Fibroblast of skin of scalp (primary cell): Measurements from ENCODE around the gene HEG1.
"Not testable (repeated sequence)": the region's sequence is repeated elsewhere in the genome, so short reads cannot be mapped to it uniquely, and the experiment has no call there.

Source experiments
- DNase-seq: peaks from one replicate; pipeline ENCODE4 v3.0.0-alpha.2; 2013

Gene HEG1

DNA sequence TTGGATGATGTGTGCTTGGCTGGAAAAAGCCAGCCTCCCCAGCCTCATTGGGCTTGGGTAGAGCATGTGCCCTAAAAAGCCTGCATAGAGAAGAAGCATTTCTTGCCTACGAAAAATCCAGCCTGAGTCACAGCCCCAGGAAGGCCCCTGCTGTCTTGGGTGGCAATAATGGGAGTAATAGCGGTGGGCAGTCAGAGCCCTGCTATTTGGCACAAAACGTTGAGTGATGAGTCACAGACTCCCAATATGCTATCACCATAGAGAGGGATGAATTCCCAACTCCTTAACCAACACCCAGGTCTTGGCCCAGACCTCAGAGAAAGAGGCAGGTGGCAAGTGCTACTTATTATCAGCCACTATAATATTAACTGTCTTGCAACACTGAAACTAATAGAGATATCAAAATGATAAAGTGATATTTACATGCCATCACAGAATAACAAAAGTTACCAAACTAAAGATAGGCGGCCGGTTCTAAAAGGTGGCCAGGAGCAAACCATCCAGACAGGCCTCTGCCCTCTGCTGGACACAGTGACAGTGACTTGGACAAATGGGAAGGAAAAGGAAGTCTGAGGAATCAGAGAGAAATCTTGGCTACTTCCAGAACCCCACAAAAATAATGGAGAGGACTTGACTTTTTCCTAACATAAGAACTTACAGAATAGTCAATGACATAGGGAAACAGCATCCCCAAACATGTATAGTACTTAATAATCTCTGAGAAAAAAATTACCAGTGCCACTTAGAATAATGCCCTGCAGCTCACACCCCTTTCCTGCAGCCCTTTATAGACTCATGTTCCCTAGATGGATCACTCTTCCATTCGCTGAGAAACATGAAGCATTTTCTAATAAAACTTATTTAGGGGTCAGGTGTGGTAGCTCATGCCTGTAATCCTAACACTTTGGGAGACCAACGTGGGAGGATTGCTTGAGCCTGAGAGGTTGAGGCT is 69.3 kb downstream of the HEG1 start:
- DNase-seq = peak; percentile 93

DNA sequence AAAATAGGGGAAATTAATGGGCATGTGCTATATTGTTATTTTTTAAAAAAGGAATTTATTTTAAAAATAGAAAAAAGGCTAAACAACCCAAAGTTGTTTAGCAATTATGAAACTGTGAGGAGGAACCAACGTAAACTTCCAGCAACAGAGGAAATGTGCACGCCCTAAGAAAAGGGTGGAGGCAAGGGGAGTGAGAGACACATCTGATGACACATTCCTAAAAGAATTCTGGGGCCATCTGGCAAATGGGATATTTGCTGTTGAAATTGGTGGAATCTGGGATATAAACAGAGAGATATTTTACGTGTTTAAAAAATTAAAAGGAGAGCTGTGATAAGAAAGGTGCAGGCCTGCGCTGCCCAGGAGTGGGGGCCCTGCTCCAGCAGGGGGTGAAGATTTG is 70.4 kb downstream of the HEG1 start:
- DNase-seq = peak; percentile 81

DNA sequence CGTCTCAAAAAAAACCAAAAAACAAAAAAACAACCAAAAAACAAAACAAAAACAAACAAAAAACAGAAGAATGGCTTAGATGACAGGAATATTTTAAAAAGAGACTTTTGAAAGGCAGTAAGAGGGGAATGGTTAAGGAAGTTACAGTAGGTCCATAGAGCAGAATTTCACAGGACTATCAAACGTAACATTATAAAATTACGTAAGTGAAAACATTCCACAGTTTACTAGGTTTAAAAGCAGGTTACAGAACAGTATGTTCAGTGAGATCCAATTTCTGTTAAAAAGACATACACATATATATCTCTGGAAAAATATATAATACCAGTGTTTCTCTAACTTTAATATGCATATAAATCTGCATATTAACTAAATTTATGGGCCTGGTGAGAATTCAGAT is 71.0 kb downstream of the HEG1 start:
- DNase-seq = no peak

DNA sequence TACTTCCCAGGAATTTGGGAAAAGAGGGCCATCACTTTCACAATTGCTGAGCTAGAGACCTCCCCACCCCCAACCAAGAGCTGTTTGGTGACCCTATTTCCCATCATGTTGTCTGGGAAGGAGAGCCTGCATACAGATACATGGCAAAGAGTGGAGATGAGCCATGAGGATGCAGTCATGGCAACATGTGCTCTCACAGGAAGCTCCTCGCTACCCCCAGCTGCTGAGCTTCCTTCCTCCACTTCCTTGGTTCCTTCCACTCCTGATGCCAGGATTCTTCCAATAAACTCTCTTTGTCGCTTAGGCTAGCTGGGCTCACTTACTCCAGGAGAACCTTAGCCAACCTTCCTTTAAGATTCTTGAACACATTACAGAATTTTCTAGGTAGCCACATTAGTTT is 72.9 kb downstream of the HEG1 start:
- no peak for DNase-seq

DNA sequence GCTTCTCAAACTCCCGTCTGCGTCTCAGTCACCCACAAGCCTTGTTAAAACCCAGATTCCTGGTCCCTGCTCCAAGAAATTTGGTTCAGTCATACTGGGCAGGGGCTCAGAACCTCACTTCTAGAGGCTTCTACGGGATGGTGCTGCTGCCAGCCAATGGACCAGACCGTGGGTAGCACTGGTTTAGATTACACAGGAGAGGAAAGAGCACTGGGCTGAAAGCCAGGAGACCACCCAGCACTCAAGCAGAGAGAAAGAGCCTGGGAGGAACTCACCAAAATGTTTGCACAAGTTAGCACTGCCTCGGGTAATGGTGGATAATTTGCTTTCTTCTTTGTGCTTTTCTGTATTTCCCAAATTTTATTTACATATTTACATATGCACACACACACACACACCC is 74.3 kb downstream of the HEG1 start:
- no peak for DNase-seq

DNA sequence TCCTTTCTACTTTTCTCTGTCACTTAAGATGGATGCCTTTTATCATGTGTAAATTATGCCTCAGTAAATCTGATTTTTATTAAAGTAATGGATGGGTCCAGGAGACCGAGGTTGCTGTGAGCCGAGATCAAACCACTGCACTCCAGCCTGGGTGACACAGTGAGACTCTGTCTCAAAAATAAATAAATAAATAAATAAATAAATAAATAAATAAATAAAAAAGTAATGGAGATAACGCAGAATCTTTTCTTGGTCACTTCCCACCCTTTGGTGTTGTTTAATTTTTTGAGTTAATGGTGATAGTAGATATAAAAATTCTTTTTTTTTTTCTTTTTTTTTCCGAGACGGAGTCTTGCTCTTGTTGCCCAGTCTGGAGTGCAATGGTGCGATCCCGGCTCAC is 77.2 kb downstream of the HEG1 start:
- no peak for DNase-seq

DNA sequence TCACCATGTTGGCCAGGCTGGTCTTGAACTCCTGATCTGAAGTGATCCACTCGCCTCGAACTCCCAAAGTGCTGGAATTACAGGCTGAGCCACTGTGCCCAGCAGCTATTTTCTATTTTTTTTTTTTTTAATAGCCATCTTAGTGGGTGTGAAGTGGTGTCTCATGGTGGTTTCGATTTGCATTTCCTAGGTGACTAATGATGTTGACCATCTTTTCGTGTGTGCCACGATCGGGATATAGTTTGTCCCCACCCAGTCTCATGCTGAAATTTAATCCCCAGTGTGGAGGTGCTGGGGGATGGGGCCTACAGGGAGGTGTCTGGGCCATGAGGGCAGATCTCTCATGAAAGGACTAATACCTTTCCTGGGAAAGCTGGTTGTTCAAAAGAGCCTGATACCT is 79.4 kb downstream of the HEG1 start:
- no peak for DNase-seq

DNA sequence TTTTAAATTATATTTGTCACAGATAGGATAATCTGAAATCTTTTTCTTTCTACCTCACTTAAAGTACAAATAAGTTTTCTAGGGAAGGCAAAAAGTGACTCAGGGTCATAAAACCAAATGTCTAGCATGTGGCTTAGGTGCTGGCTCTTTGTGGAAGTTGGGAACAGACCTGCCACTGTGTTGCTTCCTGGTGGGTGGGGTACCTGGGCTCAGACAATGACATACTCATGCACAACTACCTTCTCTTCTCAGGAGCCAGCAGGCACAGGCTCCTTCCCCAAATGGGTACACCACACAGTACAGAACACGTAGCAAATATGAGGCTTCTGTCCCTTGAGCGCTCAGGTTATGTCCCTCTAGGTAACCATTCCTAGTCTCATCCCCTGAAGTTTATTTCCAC is 81.1 kb downstream of the HEG1 start:
- DNase-seq = no peak

DNA sequence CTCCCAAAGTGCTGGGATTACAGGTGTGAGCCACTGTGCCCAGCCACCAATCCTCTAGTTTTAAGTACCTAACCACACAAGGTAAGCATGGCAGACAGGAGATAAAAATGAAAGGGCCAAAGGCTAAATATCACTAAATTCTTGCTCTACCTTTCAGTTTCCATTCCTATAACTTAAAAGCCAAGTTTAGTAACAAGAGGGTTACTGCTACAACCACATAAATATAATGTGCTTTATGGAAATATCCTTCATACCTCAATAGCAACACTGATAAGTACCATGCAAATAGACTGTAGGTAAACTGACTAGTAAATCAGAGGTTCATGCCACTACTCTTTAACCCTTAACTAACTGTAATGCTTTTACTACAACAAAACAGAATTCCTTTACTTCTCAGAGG is 82.5 kb downstream of the HEG1 start:
- DNase-seq = no peak

DNA sequence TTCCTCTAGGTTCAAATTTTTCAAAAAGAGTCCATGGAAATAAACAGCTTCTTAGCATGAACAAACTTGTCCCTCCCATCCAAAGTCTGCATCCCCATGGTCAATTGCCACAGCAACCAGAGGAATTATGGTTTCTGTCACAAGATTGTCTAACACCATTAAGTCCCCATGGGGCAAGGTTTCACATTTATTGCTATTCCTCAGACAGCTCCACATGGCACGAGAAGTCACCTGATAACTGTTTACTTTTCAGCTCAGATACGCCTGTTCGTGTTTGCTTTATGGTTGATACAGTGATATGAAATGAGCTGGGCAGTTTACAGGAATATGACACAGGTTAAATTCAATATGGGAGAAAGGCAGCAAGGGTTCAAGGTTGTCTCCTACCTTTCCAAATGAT is 83.3 kb downstream of the HEG1 start:
- no peak for DNase-seq

DNA sequence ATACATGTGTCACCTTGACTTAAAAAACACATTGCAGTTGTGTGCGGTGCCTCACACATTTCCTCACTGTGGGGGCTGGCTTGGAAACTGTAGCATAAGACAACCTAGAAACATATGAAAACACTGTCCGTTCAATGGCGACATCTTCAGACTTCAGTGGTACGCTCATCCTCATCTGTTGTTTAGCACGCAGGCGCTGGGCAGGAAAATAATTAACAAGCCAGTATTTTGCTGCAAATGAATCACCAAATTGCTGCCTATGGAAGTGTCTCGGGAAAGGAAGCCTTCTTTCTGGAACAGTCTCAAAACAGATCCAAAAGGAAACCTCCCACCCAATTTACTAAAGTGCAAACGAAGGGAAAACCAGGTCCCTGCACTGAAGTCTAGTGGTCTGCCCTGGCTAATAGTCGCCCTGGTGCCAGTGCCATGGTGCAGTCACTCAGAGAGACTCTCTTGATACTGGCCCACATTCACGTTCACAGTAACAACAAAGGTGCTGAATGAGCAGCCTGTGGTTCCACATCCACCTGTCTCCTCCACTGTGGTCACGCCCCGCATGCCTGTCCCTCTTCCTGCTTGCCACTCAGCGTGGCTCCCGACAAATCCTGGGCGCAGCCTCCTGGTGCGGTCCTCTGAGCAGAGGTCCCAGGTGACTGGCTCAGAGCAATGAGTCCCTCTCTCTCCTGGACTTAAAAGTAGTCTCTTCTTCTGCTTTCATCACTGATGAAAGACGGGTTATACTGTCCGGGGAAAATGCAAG is 85.7 kb downstream of the HEG1 start:
- DNase-seq = no peak

DNA sequence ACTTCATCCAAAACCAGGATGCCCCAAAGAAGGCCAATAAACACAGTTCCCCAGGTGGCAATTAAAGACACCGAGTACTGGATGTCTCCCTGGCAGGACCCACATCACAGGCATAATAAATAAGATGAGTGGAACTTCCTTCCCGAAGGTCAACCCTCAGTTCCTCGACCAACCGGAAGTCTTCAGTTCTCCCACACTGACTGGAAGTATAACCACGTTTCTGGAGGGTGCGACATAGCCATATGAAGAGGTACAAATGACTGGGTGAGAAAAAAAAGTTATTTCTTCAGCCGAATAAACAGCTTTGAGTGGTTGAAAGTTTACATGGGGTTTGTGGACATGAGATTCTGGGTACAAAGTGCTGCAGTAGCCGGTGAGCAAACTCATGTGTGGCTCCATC is 86.6 kb downstream of the HEG1 start:
- DNase-seq = no peak

DNA sequence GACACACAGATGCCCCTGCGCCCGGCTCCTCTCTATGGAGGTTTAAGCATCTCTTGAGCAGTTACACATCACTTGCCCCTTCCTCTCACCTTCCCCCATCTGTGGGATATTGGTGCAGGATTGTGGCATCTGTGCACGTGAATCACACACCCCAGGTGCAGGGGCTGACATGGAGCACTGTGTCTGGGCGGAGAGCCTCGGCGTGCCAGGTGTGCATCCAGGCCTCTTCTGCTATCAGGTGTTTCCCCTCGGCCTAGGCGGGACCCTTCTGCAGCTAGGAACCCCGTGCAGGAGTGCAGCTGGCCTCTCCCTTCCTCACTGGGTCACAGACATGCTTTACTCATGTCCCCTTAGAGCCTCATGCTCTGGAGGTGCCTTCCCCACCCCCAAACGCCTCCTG is 87.8 kb downstream of the HEG1 start:
- DNase-seq = no peak

DNA sequence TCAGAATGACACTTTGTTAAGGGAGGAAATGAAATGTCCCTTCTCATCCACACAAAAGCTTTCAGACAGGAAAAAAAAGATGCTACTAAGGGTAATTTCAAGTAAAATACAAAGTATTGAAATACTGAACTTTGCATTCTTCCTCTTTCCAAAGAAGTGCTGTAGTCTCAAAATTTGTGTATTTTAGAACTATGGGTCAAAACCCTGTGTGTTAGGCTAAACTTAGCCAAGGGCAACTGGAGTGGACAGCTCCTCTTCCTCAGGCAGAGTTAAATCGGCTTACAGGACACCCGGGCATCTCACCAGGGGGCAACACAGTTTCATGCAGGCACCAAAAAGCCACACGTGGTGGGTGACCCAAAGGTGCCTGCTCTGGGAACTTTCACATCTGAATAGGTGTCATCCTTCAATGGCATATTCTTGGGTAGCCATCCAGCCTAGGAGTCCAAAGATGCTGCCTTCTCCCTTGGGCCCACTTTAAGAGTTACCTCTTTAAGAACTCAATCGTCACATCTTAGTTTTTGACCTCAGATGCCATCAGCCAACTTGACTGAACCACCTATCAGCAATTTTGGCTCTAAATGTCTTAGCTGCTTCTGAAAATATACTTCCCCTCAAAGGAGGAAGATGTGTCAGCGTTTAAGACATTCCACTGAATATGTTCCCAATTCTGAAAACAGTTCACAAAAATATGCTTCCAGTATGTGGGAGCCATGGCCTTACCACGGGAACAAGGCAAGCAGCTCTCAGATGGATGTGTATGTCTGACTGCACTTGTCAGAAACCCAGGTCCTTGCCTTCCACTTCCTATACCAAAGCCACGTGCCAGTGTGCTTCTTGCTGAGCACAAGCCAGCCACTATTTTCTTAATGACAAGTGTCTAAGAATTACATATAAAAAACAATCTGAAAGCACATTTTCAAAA is 89.0 kb downstream of the HEG1 start:
- no peak for DNase-seq

DNA sequence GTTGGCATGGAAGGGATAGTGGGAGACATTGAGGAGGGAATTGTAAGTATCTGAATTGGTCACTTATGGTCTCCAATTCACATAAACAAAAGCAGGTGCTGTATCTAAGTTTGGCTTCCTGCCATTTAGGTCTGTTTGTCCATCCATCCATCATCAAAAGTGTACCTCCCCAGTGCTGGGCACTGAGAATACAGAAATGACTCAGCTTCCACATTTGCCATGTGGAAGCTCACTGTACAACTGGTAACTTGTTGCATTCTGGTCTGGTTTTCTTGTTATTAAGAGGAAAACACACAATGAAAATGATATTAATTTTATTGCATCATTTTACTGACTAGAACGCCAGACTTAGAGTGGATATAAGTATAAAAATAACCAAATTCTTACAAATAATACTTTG is 90.4 kb downstream of the HEG1 start:
- DNase-seq = no peak

DNA sequence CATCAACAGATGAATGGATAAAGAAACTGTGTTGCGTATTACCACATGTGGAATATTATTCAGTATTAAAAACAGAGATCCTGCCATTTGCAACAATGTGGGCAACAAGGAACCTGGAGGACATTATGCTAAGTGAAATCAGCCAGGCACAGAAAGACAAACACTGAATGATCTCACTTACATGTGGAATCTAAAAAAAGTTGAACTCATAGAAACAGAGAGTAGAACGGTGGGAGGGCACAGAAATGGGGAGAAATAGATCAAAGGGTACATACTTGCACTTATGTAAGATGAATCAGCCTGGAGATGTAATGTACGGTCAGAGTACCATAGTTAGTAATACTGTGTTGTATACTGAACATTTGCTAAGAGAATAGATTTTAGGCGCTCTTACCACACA is 91.4 kb downstream of the HEG1 start:
- DNase-seq = peak; percentile 29

DNA sequence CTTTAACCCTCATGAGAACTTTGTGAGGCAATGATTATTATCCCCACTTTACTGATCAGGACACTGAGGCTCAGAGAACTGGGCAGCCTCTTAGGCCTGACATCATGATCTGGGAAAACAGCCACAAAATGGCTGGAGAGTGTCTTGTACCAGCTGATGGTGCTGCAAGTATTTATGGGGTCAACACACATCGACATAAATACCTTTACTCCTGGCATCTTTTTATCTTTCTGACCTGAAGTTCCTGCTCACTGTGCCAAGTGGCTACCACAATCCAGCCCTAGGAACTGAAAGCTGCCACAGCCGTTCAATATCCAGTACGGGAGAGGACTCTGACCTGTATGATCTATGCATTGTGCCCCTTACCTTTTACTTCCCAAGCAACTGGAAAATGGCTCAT is 92.0 kb downstream of the HEG1 start:
- no peak for DNase-seq

DNA sequence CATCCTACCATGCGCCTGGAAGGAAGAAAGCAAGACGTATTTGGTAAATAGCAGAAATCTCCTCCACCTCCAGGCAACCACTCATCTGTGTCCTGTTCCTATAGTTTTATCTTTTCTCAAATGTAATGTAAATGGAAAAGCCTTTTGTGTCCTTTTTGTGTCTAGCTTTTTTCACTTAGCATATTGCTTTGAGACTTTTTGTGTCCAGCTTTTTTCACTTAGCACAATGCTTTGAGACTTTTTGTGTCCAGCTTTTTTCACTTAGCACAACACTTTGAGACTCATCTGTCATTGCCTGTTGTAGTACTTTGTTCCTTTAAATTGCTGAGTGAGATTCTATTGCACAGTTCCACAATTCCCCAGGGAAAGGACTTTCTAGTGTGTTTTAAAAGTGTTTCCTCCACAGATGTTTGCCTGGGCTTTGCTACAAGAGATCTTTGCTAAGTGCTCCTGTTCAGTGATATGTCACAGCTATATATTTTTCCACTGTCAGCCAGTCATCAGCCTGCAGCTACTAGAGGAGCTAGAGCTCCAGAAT is 93.3 kb downstream of the HEG1 start:
- peak; percentile 50 for DNase-seq

DNA sequence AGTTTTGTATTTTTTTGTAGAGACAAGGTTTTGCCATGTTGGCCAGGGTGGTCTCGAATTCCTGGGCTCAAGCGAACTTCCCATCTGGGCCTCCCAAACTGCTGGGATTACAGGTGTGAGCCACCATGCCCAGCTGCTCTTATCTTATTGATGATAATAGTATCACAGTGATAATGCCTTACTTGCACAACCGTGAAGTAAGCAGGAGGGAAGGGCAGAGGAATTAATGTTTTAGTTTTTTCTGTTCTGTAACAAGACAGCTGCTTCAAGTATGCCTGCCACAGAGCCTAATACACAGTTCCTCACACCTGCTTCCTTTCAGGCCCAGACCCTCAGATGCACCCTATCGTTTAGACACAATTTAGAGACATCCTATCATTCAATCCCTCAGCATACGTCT is 95.1 kb downstream of the HEG1 start:
- no peak for DNase-seq

DNA sequence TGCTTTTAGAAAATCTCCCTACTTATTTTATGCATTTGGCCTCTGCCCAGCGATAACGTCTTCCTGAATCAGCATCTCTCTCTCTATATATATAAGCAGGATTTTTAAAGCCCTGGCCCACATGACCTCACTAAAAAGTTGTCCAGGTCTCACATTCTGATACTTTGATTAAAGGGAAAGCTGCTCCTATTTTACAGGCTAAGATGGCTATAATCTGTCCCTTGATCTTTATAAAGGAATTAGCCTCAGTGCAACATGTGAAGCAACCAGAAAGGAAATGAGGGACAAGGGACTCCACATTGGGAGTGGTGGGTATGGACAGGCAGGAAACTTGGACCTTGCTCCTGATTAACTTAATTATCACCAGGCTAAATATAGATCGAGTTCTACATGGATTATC is 95.7 kb downstream of the HEG1 start:
- no peak for DNase-seq

DNA sequence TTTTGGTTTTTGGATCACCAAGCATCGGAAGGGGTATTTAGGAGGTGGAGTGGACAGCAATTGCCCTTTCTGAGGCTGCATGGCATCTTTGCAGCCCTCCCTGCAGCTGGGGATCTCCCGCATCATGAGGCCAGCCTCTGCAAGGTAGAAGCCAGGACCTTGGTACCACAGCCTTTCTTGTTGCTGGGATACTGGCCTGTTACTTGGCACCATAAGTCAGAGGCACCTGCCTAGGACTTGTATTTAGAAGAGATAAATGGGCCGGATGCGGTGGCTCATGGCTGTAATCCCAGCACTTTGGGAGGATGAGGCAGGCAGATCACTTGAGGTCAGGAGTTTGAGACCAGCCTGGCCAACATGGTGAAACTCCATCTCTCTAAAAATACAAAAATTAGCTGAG is 97.8 kb downstream of the HEG1 start:
- DNase-seq = not testable (repeated sequence)

DNA sequence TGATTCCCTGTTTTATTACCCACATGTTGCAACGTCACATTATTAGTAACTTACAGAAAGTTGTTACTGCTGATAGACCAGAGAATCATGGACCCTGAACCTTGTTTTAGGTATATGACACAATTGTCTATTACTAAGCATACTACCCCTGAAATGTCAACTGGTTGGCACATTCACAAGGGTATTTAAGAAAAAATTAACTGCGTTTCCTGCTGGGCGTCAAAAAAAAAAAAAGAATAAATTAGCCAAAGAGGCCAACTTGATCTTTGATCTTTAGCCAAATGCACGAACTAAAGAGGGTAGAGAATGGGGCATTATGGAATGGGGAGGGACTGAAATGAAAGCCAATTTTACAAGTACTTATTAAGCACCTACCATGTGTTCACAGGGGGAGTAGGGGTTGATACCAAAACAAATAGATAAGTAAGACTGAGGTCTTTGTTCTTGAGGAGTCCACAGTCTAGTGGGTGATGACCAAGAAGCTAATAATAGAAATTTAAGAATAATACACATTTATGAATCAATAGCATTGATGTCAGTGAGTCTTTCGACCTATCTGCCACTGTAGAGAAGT is 103.4 kb downstream of the HEG1 start:
- DNase-seq = no peak
